Astrocyte (in vitro differentiated cells and primary cell): ENCODE results near the gene CMTM4. TPM values are rescaled to one million over a fixed set of nuclear protein-coding genes. Genes with fewer than 3 reads are reported as not detected.
A peak's percentile ranks its signal among the peaks of the same experiment; 100 is the strongest.

Experiments
- DNase-seq: peaks from one replicate; pipeline ENCODE4 v3.0.0-alpha.2; 2010; ENCODE audit warnings: low read depth
- FAIRE-seq: peaks from 2 replicates; lab custom pipeline; 2011; peaks lifted over from hg19 to GRCh38; lab: Jason Lieb, UNC
- H2AFZ ChIP-seq: 2 replicates; pipeline ENCODE4 v1.6.0; 2012; ENCODE audit warnings: low read depth, low read length, inconsistent platforms
- H3K27ac ChIP-seq: 2 replicates; pipeline ENCODE4 v1.5.1; 2011; ENCODE audit warnings: low read depth, low read length, inconsistent platforms
- H3K27me3 ChIP-seq: 2 replicates; pipeline ENCODE4 v1.6.0; 2011; ENCODE audit warnings: low read length, inconsistent platforms; ENCODE audit not compliant: insufficient read depth
- H3K36me3 ChIP-seq: 2 replicates; pipeline ENCODE4 v1.5.1; 2011; ENCODE audit warnings: low read length, inconsistent platforms; ENCODE audit not compliant: insufficient read depth
- H3K4me1 ChIP-seq: 2 replicates; pipeline ENCODE4 v1.5.1; 2011; ENCODE audit warnings: low read length, inconsistent platforms; ENCODE audit not compliant: insufficient read depth
- H3K4me2 ChIP-seq: 2 replicates; pipeline ENCODE4 v1.6.0; 2012; ENCODE audit warnings: low read length, inconsistent platforms
- H3K4me3 ChIP-seq: 2 replicates; pipeline ENCODE4 v1.5.1; 2011; ENCODE audit warnings: low read depth, mild to moderate bottlenecking, low read length, inconsistent platforms; ENCODE audit not compliant: insufficient read depth
- H3K79me2 ChIP-seq: 2 replicates; pipeline ENCODE4 v1.6.0; 2012; ENCODE audit warnings: mild to moderate bottlenecking, low read length, inconsistent platforms; ENCODE audit not compliant: insufficient read depth
- H3K9ac ChIP-seq: 2 replicates; pipeline ENCODE4 v1.6.0; 2012; ENCODE audit warnings: mild to moderate bottlenecking, low read length, inconsistent platforms
- H3K9me3 ChIP-seq: 2 replicates; pipeline ENCODE4 v1.5.1; 2012; ENCODE audit warnings: low read depth, mild to moderate bottlenecking, low read length, inconsistent platforms; ENCODE audit not compliant: insufficient read depth
- H4K20me1 ChIP-seq: 2 replicates; pipeline ENCODE4 v1.6.0; 2012; ENCODE audit warnings: low read length, inconsistent platforms; ENCODE audit not compliant: insufficient read depth
- H3K27ac Mint-ChIP-seq: one replicate; pipeline ENCODE4 v1.8.0; 2021; ENCODE audit warnings: mild to moderate bottlenecking, mixed read lengths; ENCODE audit not compliant: unreplicated experiment
- H3K27me3 Mint-ChIP-seq: one replicate; pipeline ENCODE4 v1.8.0; 2021; ENCODE audit warnings: low read depth, mixed read lengths; ENCODE audit not compliant: unreplicated experiment
- H3K36me3 Mint-ChIP-seq: one replicate; pipeline ENCODE4 v1.8.0; 2021; ENCODE audit warnings: low read depth, mixed read lengths; ENCODE audit not compliant: unreplicated experiment
- H3K4me1 Mint-ChIP-seq: one replicate; pipeline ENCODE4 v1.8.0; 2021; ENCODE audit warnings: low read depth, mixed read lengths; ENCODE audit not compliant: unreplicated experiment
- H3K4me3 Mint-ChIP-seq: one replicate; pipeline ENCODE4 v1.8.0; 2021; ENCODE audit warnings: mild to moderate bottlenecking, moderate library complexity, mixed read lengths; ENCODE audit not compliant: unreplicated experiment
- H3K9me3 Mint-ChIP-seq: one replicate; pipeline ENCODE4 v1.8.0; 2021; ENCODE audit warnings: mild to moderate bottlenecking, mixed read lengths; ENCODE audit not compliant: unreplicated experiment
- EZH2 ChIP-seq: IDR thresholded peaks from 2 replicates; pipeline ENCODE4 v1.6.1; 2012; ENCODE audit warnings: mild to moderate bottlenecking, low read length, inconsistent platforms; ENCODE audit not compliant: insufficient read depth
- total RNA-seq: library from RNA; stranded (reverse); gene quantifications from 2 replicates; pipeline ENCODE4 v1.2.1, GENCODE V29; 2021
- TF ChIP-seq, protein P1 (sequence below): IDR thresholded peaks from 2 replicates; pipeline ENCODE4 v1.5.1; 2011; ENCODE audit warnings: low read depth, mild to moderate bottlenecking, inconsistent platforms, low read length, moderate library complexity; ENCODE audit not compliant: insufficient read depth

CMTM4 gene
- total RNA-seq, 1 donor from 2014 or later, result 20.9 TPM

- no peak overlapping the region for H2AFZ ChIP-seq
- H3K4me3 ChIP-seq, result no peak overlapping the region
- peaks cover 3% of the 10 kb centered on the region for H3K27me3 ChIP-seq
- Mint-ChIP-seq H3K36me3 (no peaks in the 10 kb centered on the region), H3K27me3 (peaks cover 3% of the 10 kb centered on the region), H3K4me1 (peaks cover 3% of the 10 kb centered on the region), H3K4me3 (peak overlapping the region; percentile 60), H3K27ac (no peak overlapping the region), H3K9me3 (no peaks in the 10 kb centered on the region)
- no peaks in the 10 kb centered on the region for H3K79me2 ChIP-seq
- H3K27ac ChIP-seq, result no peak overlapping the region
- peaks cover 12% of the 10 kb centered on the region for H3K4me1 ChIP-seq
- DNase-seq (no peak), FAIRE-seq (no peak)
- H3K4me2 ChIP-seq, result no peak overlapping the region
- H4K20me1 ChIP-seq, result peaks cover 15% of the 10 kb centered on the region
- no peak overlapping the region for H3K9ac ChIP-seq
- no peaks in the 10 kb centered on the region for H3K36me3 ChIP-seq
- H3K9me3 ChIP-seq, result no peaks in the 10 kb centered on the region
- TF ChIP-seq, protein P1, sequence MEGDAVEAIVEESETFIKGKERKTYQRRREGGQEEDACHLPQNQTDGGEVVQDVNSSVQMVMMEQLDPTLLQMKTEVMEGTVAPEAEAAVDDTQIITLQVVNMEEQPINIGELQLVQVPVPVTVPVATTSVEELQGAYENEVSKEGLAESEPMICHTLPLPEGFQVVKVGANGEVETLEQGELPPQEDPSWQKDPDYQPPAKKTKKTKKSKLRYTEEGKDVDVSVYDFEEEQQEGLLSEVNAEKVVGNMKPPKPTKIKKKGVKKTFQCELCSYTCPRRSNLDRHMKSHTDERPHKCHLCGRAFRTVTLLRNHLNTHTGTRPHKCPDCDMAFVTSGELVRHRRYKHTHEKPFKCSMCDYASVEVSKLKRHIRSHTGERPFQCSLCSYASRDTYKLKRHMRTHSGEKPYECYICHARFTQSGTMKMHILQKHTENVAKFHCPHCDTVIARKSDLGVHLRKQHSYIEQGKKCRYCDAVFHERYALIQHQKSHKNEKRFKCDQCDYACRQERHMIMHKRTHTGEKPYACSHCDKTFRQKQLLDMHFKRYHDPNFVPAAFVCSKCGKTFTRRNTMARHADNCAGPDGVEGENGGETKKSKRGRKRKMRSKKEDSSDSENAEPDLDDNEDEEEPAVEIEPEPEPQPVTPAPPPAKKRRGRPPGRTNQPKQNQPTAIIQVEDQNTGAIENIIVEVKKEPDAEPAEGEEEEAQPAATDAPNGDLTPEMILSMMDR, result no peak
Measured at GRCh38 chr16:66698046-66698445, 1.5 kb upstream of the CMTM4 start.

DNA sequence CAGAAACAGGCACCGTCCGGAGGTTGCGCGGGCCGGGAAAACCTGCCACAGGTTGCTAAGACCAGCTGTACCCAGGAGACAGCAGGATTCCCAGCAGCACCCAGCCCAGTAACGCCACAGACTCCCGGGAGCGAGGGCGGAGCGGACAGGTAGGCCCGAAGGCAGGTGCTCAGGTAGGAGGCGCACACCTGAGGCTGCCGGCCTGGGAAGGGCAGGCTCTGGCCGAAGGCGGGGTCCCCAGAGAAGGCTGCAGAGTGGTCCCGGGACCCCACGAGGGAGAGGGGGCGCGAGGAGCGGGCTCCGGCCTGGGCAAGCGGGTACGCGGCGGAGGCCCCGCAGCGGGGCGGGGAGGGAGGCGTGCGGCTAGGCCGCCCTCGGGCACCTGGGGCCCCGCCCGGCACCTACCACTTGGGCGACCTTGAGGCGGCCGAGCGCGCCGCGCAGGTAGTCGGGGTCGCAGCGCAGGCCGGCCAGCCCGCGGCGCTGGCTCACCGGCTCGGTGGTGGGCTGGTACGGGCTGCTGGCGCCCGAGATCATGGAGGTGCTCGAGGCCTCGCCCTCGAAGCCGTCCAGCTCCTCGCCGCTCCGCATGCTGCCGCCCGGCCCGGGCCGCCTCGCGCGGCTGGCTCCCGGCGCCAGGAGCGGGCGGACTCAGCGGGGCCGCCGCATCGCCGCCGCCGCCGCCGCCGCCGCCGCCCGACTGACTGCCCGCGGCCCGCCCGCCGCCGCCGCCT lies 441 bp downstream of the CMTM4 start:
- H3K36me3 Mint-ChIP-seq, result no peaks in the 10 kb centered on the region
- Histone ChIP-seq H3K4me3 (peak overlapping the region; percentile 67), H3K9me3 (no peaks in the 10 kb centered on the region), H3K79me2 (no peaks in the 10 kb centered on the region), H3K27ac (no peak overlapping the region), H4K20me1 (peaks cover 19% of the 10 kb centered on the region), H3K36me3 (no peaks in the 10 kb centered on the region), H2AFZ (peak overlapping the region; percentile 81), H3K27me3 (peaks cover 3% of the 10 kb centered on the region), H3K4me1 (peaks cover 12% of the 10 kb centered on the region), H3K9ac (peak overlapping the region; percentile 77), H3K4me2 (peak overlapping the region; percentile 98)
- H3K27me3 Mint-ChIP-seq, result peaks cover 2% of the 10 kb centered on the region
- FAIRE-seq (no peak), DNase-seq (no peak)
- no peaks in the 10 kb centered on the region for H3K9me3 Mint-ChIP-seq
- H3K27ac Mint-ChIP-seq, result peak overlapping the region; percentile 41
- H3K4me1 Mint-ChIP-seq, result peaks cover 3% of the 10 kb centered on the region
- no peak for TF ChIP-seq EZH2
- TF ChIP-seq, protein P1, result no peak
- peak overlapping the region; percentile 85 for H3K4me3 Mint-ChIP-seq

GRCh38 chr16:66695471-66695934 lies 1.0 kb downstream of the CMTM4 start:
- no peaks in the 10 kb centered on the region for H3K36me3 Mint-ChIP-seq
- H3K4me2 ChIP-seq, result peak overlapping the region; percentile 98

More at GRCh38 chr16:66695471-66695934, 1.0 kb downstream of the CMTM4 start:
- peaks cover 19% of the 10 kb centered on the region for H4K20me1 ChIP-seq
- no peak for TF ChIP-seq EZH2
- TF ChIP-seq, protein P1, result no peak
- no peaks in the 10 kb centered on the region for H3K36me3 ChIP-seq
- H3K4me3 ChIP-seq, result peak overlapping the region; percentile 67
- H3K27me3 ChIP-seq, result peaks cover 3% of the 10 kb centered on the region
- Mint-ChIP-seq H3K9me3 (no peaks in the 10 kb centered on the region), H3K27me3 (peaks cover 2% of the 10 kb centered on the region), H3K27ac (peak overlapping the region; percentile 41), H3K4me3 (peak overlapping the region; percentile 85), H3K4me1 (peaks cover 3% of the 10 kb centered on the region)
- H3K27ac ChIP-seq, result no peak overlapping the region
- H3K9ac ChIP-seq, result peak overlapping the region; percentile 77
- H3K79me2 ChIP-seq, result no peaks in the 10 kb centered on the region
- DNase-seq (no peak), FAIRE-seq (no peak)
- H2AFZ ChIP-seq, result peak overlapping the region; percentile 81
- H3K4me1 ChIP-seq, result peaks cover 12% of the 10 kb centered on the region
- H3K9me3 ChIP-seq, result no peaks in the 10 kb centered on the region
